ENCODE data around the gene WNT10A. TPM values are rescaled to one million over a fixed set of nuclear protein-coding genes. Genes with fewer than 3 reads are reported as not detected.

The WNT10A gene
- total and polyA plus RNA-seq, 2 of the 8 experiments (the other 6 are each of a cell fraction or from before 2014, with no cell fraction given), result 0.05 TPM; not detected in 1

DNA sequence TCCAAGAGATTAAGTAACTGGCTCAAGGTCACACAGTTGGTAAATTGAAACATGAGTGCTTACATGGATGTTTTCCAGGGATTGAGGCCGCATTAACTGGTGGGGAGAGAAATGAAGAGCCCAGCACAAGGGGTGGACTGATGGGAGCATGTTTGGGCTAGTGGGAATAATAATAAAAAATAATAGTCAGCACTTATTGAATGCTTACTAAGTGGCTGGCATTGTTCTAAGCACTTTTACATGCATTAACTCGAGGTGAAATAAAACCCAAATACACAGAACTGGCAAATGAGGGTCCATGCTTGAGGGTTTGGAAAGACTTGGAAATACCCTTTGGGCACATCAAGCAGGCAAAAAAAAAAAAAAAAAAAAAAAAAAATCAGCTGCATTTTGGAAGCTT lies 44.8 kb downstream of the WNT10A start:
- no peak for FAIRE-seq

More for the DNA sequence above, 44.8 kb downstream of the WNT10A start:
- Histone ChIP-seq H3K23me2 (ENCODE audit: low read depth, low read length) (no peaks in the 10 kb centered on the region), H4K91ac (replicated peaks; ENCODE audit: insufficient read length, low read length) (no peak overlapping the region), H2BK12ac (ENCODE audit: low read depth, low read length) (no peak overlapping the region), H4K5ac (ENCODE audit: insufficient read length, low read depth, low read length) (no peak overlapping the region), H3K79me1 (ENCODE audit: low read depth, low read length) (no peaks in the 10 kb centered on the region), H2AK5ac (ENCODE audit: low read depth, low read length) (no peak overlapping the region), H2BK5ac (ENCODE audit: low read depth, low read length) (no peak overlapping the region), H3K79me2 (ENCODE audit: control insufficient read depth in 1 of 2, insufficient read depth in 2 of 2, low read length in 2 of 2) (no peaks in the 10 kb centered on the region), H3K36me3 (ENCODE audit: control insufficient read depth in 2 of 4, insufficient read depth in 4 of 4, low read length in 3 of 4) (no peaks in the 10 kb centered on the region; a peak in 1 of 8 replicates), H3K4me1 (replicated peaks in 1 of 4; ENCODE audit: control insufficient read depth in 3 of 4, insufficient read depth in 4 of 4, low read length in 3 of 4) (no peaks in the 10 kb centered on the region), H2BK120ac (replicated peaks; ENCODE audit: low read depth, low read length) (no peak overlapping the region), H3K27me3 (replicated peaks in 1 of 4; ENCODE audit: control insufficient read depth in 3 of 4, extremely low read depth in 1 of 4, insufficient read depth in 3 of 4, low read length in 3 of 4) (no peaks in the 10 kb centered on the region), H3K4ac (replicated peaks; ENCODE audit: insufficient read length, low read depth, low read length) (no peak overlapping the region), H4K8ac (ENCODE audit: extremely low read depth, insufficient read depth, low read length) (no peak overlapping the region), H3K18ac (ENCODE audit: extremely low read depth, low read length) (no peak overlapping the region), H3K9me3 (ENCODE audit: insufficient read depth in 2 of 2, low read depth in 1 of 2, low read length in 1 of 2) (peaks cover 7 to 12% of the 10 kb centered on the region in 2 experiments; a peak in 3 of 4 replicates), H3K27ac (ENCODE audit: low read depth, low read length) (no peak overlapping the region), H2BK20ac (ENCODE audit: low read length) (no peak overlapping the region), H3K14ac (ENCODE audit: insufficient read length) (no peak overlapping the region), H3K4me3 (ENCODE audit: extremely low read depth in 1 of 4, insufficient read depth in 2 of 4, low read depth in 3 of 4, low read length in 4 of 4) (no peak overlapping the region), H2BK15ac (ENCODE audit: low read length) (no peak overlapping the region), H2AFZ (ENCODE audit: low read length) (no peak overlapping the region), H3K56ac (replicated peaks; ENCODE audit: insufficient read length, low read depth, low read length) (no peak overlapping the region), H4K20me1 (replicated peaks in 1 of 2; ENCODE audit: control insufficient read depth in 1 of 2, insufficient read depth in 2 of 2, low read length in 2 of 2) (no peaks in the 10 kb centered on the region), H3K4me2 (ENCODE audit: insufficient read depth in 1 of 2, low read depth in 2 of 2, low read length in 2 of 2) (no peak overlapping the region), H3K23ac (ENCODE audit: insufficient read length) (no peak overlapping the region), H3K9ac (replicated peaks in 1 of 4; ENCODE audit: extremely low read depth in 1 of 4, low read depth in 3 of 4, low read length in 3 of 4) (no peak overlapping the region)
- DNase-seq (ENCODE audit: low read depth in 1 of 2, low spot score in 2 of 2), result no peak
- TF ChIP-seq JUN (IDR thresholded peaks at IDR 0.05; ENCODE audit: low read depth, low read length) (no peak), EZH2 (IDR thresholded peaks at IDR 0.05; ENCODE audit: low read depth, low read length, severe bottlenecking) (no peak), PHF8 (conservative IDR thresholded peaks at IDR 0.05; ENCODE audit: low read depth, low read length) (no peak), HDAC2 (IDR thresholded peaks at IDR 0.05; ENCODE audit: borderline replicate concordance in 1 of 2, low read depth in 2 of 2, low read length in 2 of 2) (no peak), EP300 (IDR thresholded peaks at IDR 0.05; ENCODE audit: borderline replicate concordance in 1 of 2, low read depth in 2 of 2, low read length in 2 of 2) (no peak)
- TF ChIP-seq, protein P1, sequence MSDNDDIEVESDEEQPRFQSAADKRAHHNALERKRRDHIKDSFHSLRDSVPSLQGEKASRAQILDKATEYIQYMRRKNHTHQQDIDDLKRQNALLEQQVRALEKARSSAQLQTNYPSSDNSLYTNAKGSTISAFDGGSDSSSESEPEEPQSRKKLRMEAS (IDR thresholded peaks at IDR 0.05), result no peak
- ChIA-PET CTCF (ENCODE audit: partially characterized antibody) (no interaction called here), POLR2A (ENCODE audit: partially characterized antibody) (interaction anchor here (1.5 kb wide), 1 partner anchor 17 kb away, joined by 3 read pairs; no protein-coding TSS in a partner anchor)
- 87% methylated on average over 2 of the region's 2 CpGs; no CpG with 5 or more reads in 1 of the 2 experiments for whole genome bisulfite sequencing, 2 experiments (ENCODE audit: extremely low coverage in 1 of 2, insufficient coverage in 1 of 2, insufficient read length in 1 of 2, insufficient replicate concordance in 2 of 2, low coverage in 1 of 2, low lambda C conversion rate in 2 of 2, missing lambda C conversion rate in 1 of 2)

Measured in H1 (cell line).